Endothelial cell of umbilical vein (primary cell): Measurements from ENCODE around the gene PKD1L1. TPM values are rescaled to one million over a fixed set of nuclear protein-coding genes. Genes with fewer than 3 reads are reported as not detected.

Source experiments
- BruUV-seq: library from RNA; stranded (reverse); fragments of 400-500 nt; replicated peaks from 2 replicates; lab custom pipeline; 2021; lab: Mats Ljungman, UMichigan
- CTCF ChIA-PET: fragments of 300-600, 350-600 bp; sonication (Branson Sonifier 250); formaldehyde crosslinking; loops from one replicate; lab custom pipeline; 2021; ENCODE audit warnings: antibody characterized with exemption, inconsistent platforms; lab: Charles Lee
- POLR2A ChIA-PET: fragments of 300-600, 350-600 bp; sonication (Branson Sonifier 250); formaldehyde crosslinking; loops from one replicate; lab custom pipeline; 2021; ENCODE audit warnings: antibody characterized with exemption, inconsistent platforms; lab: Charles Lee
- DNase-seq: peaks from one replicate; pipeline ENCODE4 v3.0.0-alpha.2; 2011; ENCODE audit warnings: low read depth, low spot score
- FAIRE-seq: peaks from 2 replicates; lab custom pipeline; 2011; peaks lifted over from hg19 to GRCh38; lab: Jason Lieb, UNC
- H2AFZ ChIP-seq: 2 replicates; pipeline ENCODE4 v1.6.0; 2012; ENCODE audit warnings: low read depth, low read length, control low read depth, inconsistent platforms
- H3K27ac ChIP-seq: 2 replicates; pipeline ENCODE4 v1.5.1; 2011; ENCODE audit warnings: low read depth, mild to moderate bottlenecking, control low read depth, low read length, moderate library complexity; ENCODE audit not compliant: insufficient read depth
- H3K27me3 ChIP-seq, 2 experiments: 2 replicates each; pipeline versions ENCODE4 v1.6.0 to v1.6.1; 2011; ENCODE audit warnings: low read length in 2 of 2, mixed read lengths in 1 of 2; ENCODE audit not compliant: control insufficient read depth in 2 of 2, insufficient read depth in 2 of 2
- H3K36me3 ChIP-seq, 2 experiments: 2 replicates in 1 of 2; 3 replicates in 1 of 2; pipeline ENCODE4 v1.5.1; 2011; ENCODE audit warnings: low read length in 2 of 2, mild to moderate bottlenecking in 1 of 2, moderate library complexity in 1 of 2; ENCODE audit not compliant: control insufficient read depth in 2 of 2, insufficient read depth in 2 of 2; ENCODE audit errors: extremely low read depth in 1 of 2
- H3K4me1 ChIP-seq: 3 replicates; pipeline ENCODE4 v1.5.1; 2011; ENCODE audit warnings: mild to moderate bottlenecking, low read length; ENCODE audit not compliant: control insufficient read depth, insufficient read depth; ENCODE audit errors: extremely low read depth
- H3K4me2 ChIP-seq: 2 replicates; pipeline ENCODE4 v1.6.1; 2011; ENCODE audit warnings: low read length, control low read depth, mixed read lengths; ENCODE audit not compliant: insufficient read depth
- H3K4me3 ChIP-seq, 3 experiments: fragments of 200-600 bp in 1 of 3; sonication (generic), shearing (Covaris generic) in 1 of 3; replicated peaks in 1 of 3; 2 replicates each; pipeline ENCODE4 v1.5.1; 2011 to 2016; ENCODE audit warnings: control low read depth in 3 of 3, low read length in 3 of 3, mild to moderate bottlenecking in 2 of 3, inconsistent platforms in 1 of 3, low read depth in 1 of 3, moderate library complexity in 1 of 3; ENCODE audit not compliant: insufficient read depth in 1 of 3
- H3K79me2 ChIP-seq: 2 replicates; pipeline ENCODE4 v1.6.0; 2012; ENCODE audit warnings: low read length, inconsistent platforms; ENCODE audit not compliant: control insufficient read depth, insufficient read depth
- H3K9ac ChIP-seq: replicated peaks from 2 replicates; pipeline ENCODE3; 2011; ENCODE audit warnings: low read length, control low read depth; ENCODE audit not compliant: insufficient read depth; ENCODE audit errors: extremely low read depth
- H3K9me1 ChIP-seq: replicated peaks from 3 replicates; pipeline ENCODE4 v1.6.0; 2011; ENCODE audit warnings: mild to moderate bottlenecking, low read length; ENCODE audit not compliant: control insufficient read depth, insufficient read depth; ENCODE audit errors: extremely low read depth
- H3K9me3 ChIP-seq: replicated peaks from 2 replicates; pipeline ENCODE4 v1.5.1; 2012; ENCODE audit warnings: low read length, inconsistent platforms; ENCODE audit not compliant: control insufficient read depth, insufficient read depth
- H4K20me1 ChIP-seq: replicated peaks from 2 replicates; pipeline ENCODE3; 2011; ENCODE audit warnings: mild to moderate bottlenecking, low read length; ENCODE audit not compliant: control insufficient read depth, insufficient read depth; ENCODE audit errors: extremely low read depth
- CTCF ChIP-seq, 2 donors: IDR thresholded peaks; 1 replicate in 1 of 2; 2 replicates in 1 of 2; pipeline ENCODE4 v1.5.1; 2011; ENCODE audit warnings: low read length in 2 of 2, mild to moderate bottlenecking in 2 of 2, moderate library complexity in 2 of 2, control low read depth in 1 of 2, inconsistent platforms in 1 of 2, low read depth in 1 of 2; ENCODE audit not compliant: insufficient read depth in 1 of 2; ENCODE audit errors: extremely low read depth in 1 of 2
- EZH2 ChIP-seq: IDR thresholded peaks from 2 replicates; pipeline ENCODE4 v1.6.1; 2012; ENCODE audit warnings: borderline replicate concordance, low read depth, mild to moderate bottlenecking, moderate library complexity, low read length, inconsistent platforms; ENCODE audit not compliant: severe bottlenecking
- FOS ChIP-seq: IDR thresholded peaks from 2 replicates; pipeline ENCODE4 v1.6.1; 2011; ENCODE audit warnings: mild to moderate bottlenecking, low read length, moderate library complexity, borderline replicate concordance; ENCODE audit not compliant: insufficient read depth
- GATA2 ChIP-seq: IDR thresholded peaks from 2 replicates; pipeline ENCODE4 v1.7.0; 2011; ENCODE audit warnings: low read depth, mild to moderate bottlenecking, moderate library complexity, mixed read lengths, low read length; ENCODE audit not compliant: insufficient read length, insufficient read depth
- JUN ChIP-seq: IDR thresholded peaks from 2 replicates; pipeline ENCODE4 v1.6.1; 2011; ENCODE audit warnings: borderline replicate concordance, low read depth; ENCODE audit not compliant: insufficient read length, insufficient read depth
- MAX ChIP-seq: IDR thresholded peaks from 2 replicates; pipeline ENCODE4 v1.6.1; 2011; ENCODE audit not compliant: insufficient read depth, insufficient read length
- MYC ChIP-seq: IDR thresholded peaks from one replicate; pipeline ENCODE4 v1.6.1; 2011; ENCODE audit warnings: mild to moderate bottlenecking, low read depth, low read length
- POLR2A ChIP-seq: IDR thresholded peaks from 2 replicates; pipeline ENCODE4 v1.6.1; 2012; ENCODE audit warnings: low read depth, mild to moderate bottlenecking, control low read depth, low read length
- POLR2AphosphoS5 ChIP-seq: IDR thresholded peaks from 2 replicates; pipeline ENCODE4 v1.6.1; 2012; ENCODE audit warnings: low read depth, mild to moderate bottlenecking, control low read depth, low read length, moderate library complexity; ENCODE audit not compliant: insufficient read depth
- dilution Hi-C: fragments of 300-500 bp; cut with MboI; formaldehyde crosslinking; loops from one replicate; pipeline ENCODE4 v1.15.0; 2019; ENCODE audit warnings: low sequenced_read_pairs; ENCODE audit not compliant: extremely low pct_ligation_motif_present
- intact Hi-C: fragments of 100-400 bp; cut with micrococcal nuclease; formaldehyde crosslinking; loops from one replicate; pipeline ENCODE4 v1.10.0; 2022
- polyA plus RNA-seq, 4 experiments: library from polyadenylated mRNA; depleted of rRNA in 3 of 4; stranded (reverse) in 3 of 4; unstranded in 1 of 4; fragments of >200 nt; gene quantifications; 2 replicates each; pipeline versions ENCODE4 v1.2.1 to v1.2.3, GENCODE V29; 2011 to 2012; ENCODE audit warnings: missing spikeins in 1 of 4
- total RNA-seq: library from RNA; stranded (reverse); gene quantifications from 2 replicates; pipeline ENCODE4 v1.2.3, GENCODE V29; 2021

The PKD1L1 gene
- total and polyA plus RNA-seq, 2 donors (not counting 3 experiments of a cell fraction or from before 2014, with no cell fraction given) = 4.1 to 5.9 TPM

GRCh38 chr7:47788083-47788482, 160.2 kb downstream of the PKD1L1 start:
- Histone ChIP-seq H3K27ac (peak overlapping the region; percentile 100), H3K36me3 (no peaks in the 10 kb centered on the region), H3K9me1 (no peaks in the 10 kb centered on the region), H4K20me1 (no peaks in the 10 kb centered on the region), H2AFZ (no peak overlapping the region), H3K9ac (no peak overlapping the region), H3K4me3 (no peak overlapping the region), H3K79me2 (no peaks in the 10 kb centered on the region), H3K4me1 (peaks cover 45% of the 10 kb centered on the region), H3K4me2 (no peak overlapping the region), H3K27me3 (no peaks in the 10 kb centered on the region), H3K9me3 (no peaks in the 10 kb centered on the region)
- dilution Hi-C loops = no loop called here
- no peak for DNase-seq
- TF ChIP-seq JUN = no peak
- TF ChIP-seq FOS = no peak
- TF ChIP-seq CTCF (IDR thresholded peaks at IDR 0.05; ENCODE audit: extremely low read depth in 1 of 2, insufficient read depth in 1 of 2, low read depth in 1 of 2, low read length in 2 of 2) = no peak
- no peak for TF ChIP-seq POLR2A
- TF ChIP-seq EZH2 = no peak
- TF ChIP-seq MAX = no peak
- TF ChIP-seq GATA2 = no peak
- no peak for TF ChIP-seq MYC
- TF ChIP-seq POLR2AphosphoS5 = no peak
- ChIA-PET CTCF (interaction anchor here (1.6 to 2.8 kb wide), 2 partner anchors 304 to 522 kb away, joined by 4 to 17 read pairs; no protein-coding TSS in a partner anchor), POLR2A (no interaction called here)
- intact Hi-C loops = loop anchor here (5.0 to 10.0 kb wide), 2 partner anchors 299 to 1033 kb away; partner anchors contain the start of gene UPP1
- no TSS peak for BruUV-seq
- no peak for FAIRE-seq
